Measurements from ENCODE around the gene GP5. TPM values are rescaled to one million over a fixed set of nuclear protein-coding genes. Genes with fewer than 3 reads are reported as not detected.

The GP5 gene
- total and polyA plus RNA-seq, 8 donors, result 0.15 to 1.00 (median 0.66) TPM

GRCh38 chr3:194348354-194348753 lies 50.7 kb downstream of the GP5 start:
- H3K27ac ChIP-seq, result no peak overlapping the region
- no peak for DNase-seq
- H3K27me3 ChIP-seq, result peaks cover 0 to 18% of the 10 kb centered on the region in 2 donors
- no peaks in the 10 kb centered on the region for H3K36me3 ChIP-seq
- TF ChIP-seq, protein P1, sequence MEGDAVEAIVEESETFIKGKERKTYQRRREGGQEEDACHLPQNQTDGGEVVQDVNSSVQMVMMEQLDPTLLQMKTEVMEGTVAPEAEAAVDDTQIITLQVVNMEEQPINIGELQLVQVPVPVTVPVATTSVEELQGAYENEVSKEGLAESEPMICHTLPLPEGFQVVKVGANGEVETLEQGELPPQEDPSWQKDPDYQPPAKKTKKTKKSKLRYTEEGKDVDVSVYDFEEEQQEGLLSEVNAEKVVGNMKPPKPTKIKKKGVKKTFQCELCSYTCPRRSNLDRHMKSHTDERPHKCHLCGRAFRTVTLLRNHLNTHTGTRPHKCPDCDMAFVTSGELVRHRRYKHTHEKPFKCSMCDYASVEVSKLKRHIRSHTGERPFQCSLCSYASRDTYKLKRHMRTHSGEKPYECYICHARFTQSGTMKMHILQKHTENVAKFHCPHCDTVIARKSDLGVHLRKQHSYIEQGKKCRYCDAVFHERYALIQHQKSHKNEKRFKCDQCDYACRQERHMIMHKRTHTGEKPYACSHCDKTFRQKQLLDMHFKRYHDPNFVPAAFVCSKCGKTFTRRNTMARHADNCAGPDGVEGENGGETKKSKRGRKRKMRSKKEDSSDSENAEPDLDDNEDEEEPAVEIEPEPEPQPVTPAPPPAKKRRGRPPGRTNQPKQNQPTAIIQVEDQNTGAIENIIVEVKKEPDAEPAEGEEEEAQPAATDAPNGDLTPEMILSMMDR (IDR thresholded peaks at IDR 0.05), result no peak
- no peak for ATAC-seq
- H3K4me3 ChIP-seq, result no peak overlapping the region
- H3K9me3 ChIP-seq, result no peaks in the 10 kb centered on the region
- intact Hi-C loops (cut with DNase I), result no loop called here
- H3K4me1 ChIP-seq, result no peaks in the 10 kb centered on the region

DNA sequence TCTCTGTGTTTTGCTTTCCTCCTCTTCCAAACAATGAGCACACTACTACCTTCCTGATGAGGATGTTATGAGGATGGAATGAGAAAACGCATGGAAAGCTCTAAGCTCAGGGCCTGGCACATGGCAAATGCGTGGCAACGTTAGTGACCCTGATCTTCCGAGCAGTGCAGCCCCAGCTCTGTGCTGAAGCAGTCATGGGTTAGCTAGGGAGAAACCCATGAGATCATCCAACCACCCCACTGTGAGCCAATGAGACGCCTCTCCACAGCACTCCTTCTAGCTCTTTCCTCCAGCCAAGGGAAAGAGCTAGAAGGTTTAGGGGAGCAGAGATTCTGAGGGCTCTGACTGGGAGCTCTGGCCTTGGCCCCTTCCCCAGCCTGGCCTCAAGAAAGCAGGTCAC lies 52.4 kb downstream of the GP5 start:
- no peak for DNase-seq
- Histone ChIP-seq H3K4me1 (no peaks in the 10 kb centered on the region), H3K36me3 (no peaks in the 10 kb centered on the region), H3K4me3 (no peak overlapping the region), H3K9me3 (no peaks in the 10 kb centered on the region), H3K27me3 (peaks cover 0 to 28% of the 10 kb centered on the region in 2 donors), H3K27ac (peak overlapping the region in 1 of 2 donors; percentile 47)
- TF ChIP-seq, protein P1 (IDR thresholded peaks at IDR 0.05), result no peak
- intact Hi-C loops (cut with DNase I), result no loop called here
- peak; percentile 53 for ATAC-seq

- no peaks in the 10 kb centered on the region for H3K36me3 ChIP-seq
- no peak for ATAC-seq
- DNase-seq, result no peak
- H3K4me3 ChIP-seq, result no peak overlapping the region
- H3K27ac ChIP-seq, result no peak overlapping the region
- peaks cover 0 to 28% of the 10 kb centered on the region in 2 donors for H3K27me3 ChIP-seq
- TF ChIP-seq, protein P1 (IDR thresholded peaks at IDR 0.05), result no peak
- no peaks in the 10 kb centered on the region for H3K9me3 ChIP-seq
- intact Hi-C loops (cut with DNase I), result no loop called here
- H3K4me1 ChIP-seq, result no peaks in the 10 kb centered on the region
These were observed 53.0 kb downstream of the GP5 start for GRCh38 chr3:194346035-194346434.

Other genes starting within 250 kb of the GP5 start
- not detected for gene CPN2, start 47.9 kb downstream of the GP5 start, total RNA-seq
- gene CPN2, start 47.9 kb downstream of the GP5 start, polyA plus RNA-seq (ENCODE audit: insufficient read length in 6 of 6), result not detected
- gene LRRC15, start 29.5 kb downstream of the GP5 start, total RNA-seq, result 1 to 10 TPM in 1 of 2 donors, under 1 TPM in 1; 0.42 to 6.2 TPM
- under 1 TPM; 0.03 to 0.17 (median 0.14) TPM for gene LRRC15, start 29.5 kb downstream of the GP5 start, polyA plus RNA-seq (ENCODE audit: insufficient read length in 6 of 6)
- 100 to 1,000 TPM; 121 to 123 TPM for gene ATP13A3, start 87.7 kb upstream of the GP5 start, total RNA-seq
- 10 to 100 TPM; 52.0 to 65.1 (median 56.7) TPM for gene ATP13A3, start 87.7 kb upstream of the GP5 start, polyA plus RNA-seq (ENCODE audit: insufficient read length in 6 of 6)
- gene TMEM44, start 234.2 kb upstream of the GP5 start, total RNA-seq, result 10 to 100 TPM; 13.4 to 20.6 TPM
- 10 to 100 TPM; 33.8 to 46.2 (median 35.1) TPM for gene TMEM44, start 234.2 kb upstream of the GP5 start, polyA plus RNA-seq (ENCODE audit: insufficient read length in 6 of 6)